ENCODE measurements around the gene PCDHGB4.

The PCDHGB4 gene

DNA sequence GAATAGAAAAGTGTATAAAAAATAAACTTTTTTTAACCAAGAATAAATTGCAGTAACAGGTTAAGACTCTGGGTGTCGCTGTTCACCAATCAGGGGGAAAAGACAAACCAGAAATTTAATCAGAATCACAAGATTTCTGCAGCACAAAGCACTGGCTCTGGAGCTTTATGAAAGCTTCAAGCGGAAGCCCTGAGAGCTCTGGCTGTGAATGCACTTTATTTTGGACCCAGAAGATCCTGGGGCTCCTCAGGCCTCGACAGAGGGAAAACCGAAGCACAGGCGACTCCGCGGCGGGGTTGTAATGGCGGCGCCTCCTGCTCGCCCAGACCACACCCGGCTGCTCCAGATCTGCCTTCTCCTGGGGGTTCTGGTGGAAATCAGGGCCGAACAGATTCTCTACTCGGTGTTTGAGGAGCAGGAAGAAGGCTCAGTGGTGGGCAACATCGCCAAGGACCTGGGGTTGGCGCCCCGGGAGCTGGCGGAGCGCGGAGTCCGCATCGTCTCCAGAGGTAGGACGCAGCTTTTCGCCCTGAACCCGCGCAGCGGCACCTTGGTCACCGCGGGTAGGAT lies 32.5 kb upstream of the PCDHGB4 start, which contains the start of gene PCDHGA4:
Gene PCDHGA4, plus strand, starts transcription at position 122 of the 570 bp plus-strand sequence. Its CDS starts 87 bp downstream, at position 209.
- Histone ChIP-seq H3K27ac (no peak within 1 kb of the TSS), H3K4me2 (ENCODE audit: low read length) (no peak within 1 kb of the TSS), H3K4me1 (no peaks in the 10 kb centered on the region), H3K79me2 (no peaks in the 10 kb centered on the region), H3K9me3 (ENCODE audit: control insufficient read depth, low read length) (peaks cover 5% of the 10 kb centered on the region), H2AFZ (no peak within 1 kb of the TSS), H3K36me3 (ENCODE audit: control insufficient read depth, insufficient read depth, low read length) (peaks cover 5% of the 10 kb centered on the region), H3K4me3 (ENCODE audit: low read depth, low read length) (peak within 1 kb of the TSS; percentile 32), H3K9ac (no peak within 1 kb of the TSS), H3K27me3 (ENCODE audit: control insufficient read depth, insufficient read depth, low read length) (no peaks in the 10 kb centered on the region)
- TF ChIP-seq, protein P1, sequence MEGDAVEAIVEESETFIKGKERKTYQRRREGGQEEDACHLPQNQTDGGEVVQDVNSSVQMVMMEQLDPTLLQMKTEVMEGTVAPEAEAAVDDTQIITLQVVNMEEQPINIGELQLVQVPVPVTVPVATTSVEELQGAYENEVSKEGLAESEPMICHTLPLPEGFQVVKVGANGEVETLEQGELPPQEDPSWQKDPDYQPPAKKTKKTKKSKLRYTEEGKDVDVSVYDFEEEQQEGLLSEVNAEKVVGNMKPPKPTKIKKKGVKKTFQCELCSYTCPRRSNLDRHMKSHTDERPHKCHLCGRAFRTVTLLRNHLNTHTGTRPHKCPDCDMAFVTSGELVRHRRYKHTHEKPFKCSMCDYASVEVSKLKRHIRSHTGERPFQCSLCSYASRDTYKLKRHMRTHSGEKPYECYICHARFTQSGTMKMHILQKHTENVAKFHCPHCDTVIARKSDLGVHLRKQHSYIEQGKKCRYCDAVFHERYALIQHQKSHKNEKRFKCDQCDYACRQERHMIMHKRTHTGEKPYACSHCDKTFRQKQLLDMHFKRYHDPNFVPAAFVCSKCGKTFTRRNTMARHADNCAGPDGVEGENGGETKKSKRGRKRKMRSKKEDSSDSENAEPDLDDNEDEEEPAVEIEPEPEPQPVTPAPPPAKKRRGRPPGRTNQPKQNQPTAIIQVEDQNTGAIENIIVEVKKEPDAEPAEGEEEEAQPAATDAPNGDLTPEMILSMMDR (IDR thresholded peaks at IDR 0.05): no peak

DNA sequence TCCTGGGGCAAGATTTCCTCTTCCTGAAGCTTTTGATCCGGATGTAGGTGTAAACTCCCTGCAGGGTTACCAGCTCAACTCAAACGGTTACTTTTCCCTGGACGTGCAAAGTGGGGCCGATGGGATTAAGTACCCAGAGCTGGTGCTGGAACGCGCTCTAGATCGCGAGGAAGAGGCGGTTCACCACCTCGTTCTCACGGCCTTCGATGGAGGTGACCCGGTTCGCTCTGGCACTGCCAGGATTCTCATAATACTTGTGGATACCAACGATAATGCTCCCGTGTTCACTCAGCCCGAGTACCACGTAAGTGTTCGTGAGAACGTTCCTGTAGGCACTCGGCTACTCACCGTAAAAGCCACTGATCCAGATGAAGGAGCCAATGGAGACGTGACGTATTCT lies 31.9 kb upstream of the PCDHGB4 start:
- no peak overlapping the region for H3K9ac ChIP-seq
- peaks cover 5% of the 10 kb centered on the region for H3K9me3 ChIP-seq (ENCODE audit: control insufficient read depth, low read length)
- peak overlapping the region; percentile 32 for H3K4me3 ChIP-seq (ENCODE audit: low read depth, low read length)

DNA sequence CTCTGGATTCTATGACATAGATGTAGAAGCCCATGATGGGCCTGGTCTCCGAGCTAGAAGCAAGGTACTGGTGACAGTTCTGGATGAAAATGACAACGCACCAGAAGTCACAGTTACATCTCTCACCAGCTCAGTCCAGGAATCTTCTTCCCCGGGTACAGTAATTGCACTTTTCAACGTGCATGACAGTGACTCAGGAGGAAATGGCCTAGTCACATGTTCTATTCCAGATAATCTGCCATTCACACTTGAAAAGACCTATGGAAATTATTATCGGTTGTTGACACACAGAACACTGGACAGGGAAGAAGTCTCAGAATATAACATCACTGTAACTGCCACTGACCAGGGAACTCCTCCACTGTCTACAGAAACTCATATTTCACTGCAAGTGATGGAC lies 31.4 kb upstream of the PCDHGB4 start:
- no peak overlapping the region for H3K4me3 ChIP-seq (ENCODE audit: low read depth, low read length)
- peaks cover 5% of the 10 kb centered on the region for H3K9me3 ChIP-seq (ENCODE audit: control insufficient read depth, low read length)
- no peak overlapping the region for H3K9ac ChIP-seq
- TF ChIP-seq, protein P1 (IDR thresholded peaks at IDR 0.05): no peak
- no peak overlapping the region for H3K27ac ChIP-seq
- no peak overlapping the region for H2AFZ ChIP-seq
- no peaks in the 10 kb centered on the region for H3K79me2 ChIP-seq
- H3K27me3 ChIP-seq (ENCODE audit: control insufficient read depth, insufficient read depth, low read length): no peaks in the 10 kb centered on the region
- H3K36me3 ChIP-seq (ENCODE audit: control insufficient read depth, insufficient read depth, low read length): peaks cover 5% of the 10 kb centered on the region
- H3K4me1 ChIP-seq: no peaks in the 10 kb centered on the region
- no peak overlapping the region for H3K4me2 ChIP-seq (ENCODE audit: low read length)

More for the DNA sequence above, 31.9 kb upstream of the PCDHGB4 start:
- peaks cover 5% of the 10 kb centered on the region for H3K36me3 ChIP-seq (ENCODE audit: control insufficient read depth, insufficient read depth, low read length)
- no peaks in the 10 kb centered on the region for H3K27me3 ChIP-seq (ENCODE audit: control insufficient read depth, insufficient read depth, low read length)
- H3K4me2 ChIP-seq (ENCODE audit: low read length): no peak overlapping the region
- no peaks in the 10 kb centered on the region for H3K4me1 ChIP-seq
- TF ChIP-seq, protein P1 (IDR thresholded peaks at IDR 0.05): no peak
- H3K27ac ChIP-seq: no peak overlapping the region
- H3K79me2 ChIP-seq: no peaks in the 10 kb centered on the region
- H2AFZ ChIP-seq: no peak overlapping the region

DNA sequence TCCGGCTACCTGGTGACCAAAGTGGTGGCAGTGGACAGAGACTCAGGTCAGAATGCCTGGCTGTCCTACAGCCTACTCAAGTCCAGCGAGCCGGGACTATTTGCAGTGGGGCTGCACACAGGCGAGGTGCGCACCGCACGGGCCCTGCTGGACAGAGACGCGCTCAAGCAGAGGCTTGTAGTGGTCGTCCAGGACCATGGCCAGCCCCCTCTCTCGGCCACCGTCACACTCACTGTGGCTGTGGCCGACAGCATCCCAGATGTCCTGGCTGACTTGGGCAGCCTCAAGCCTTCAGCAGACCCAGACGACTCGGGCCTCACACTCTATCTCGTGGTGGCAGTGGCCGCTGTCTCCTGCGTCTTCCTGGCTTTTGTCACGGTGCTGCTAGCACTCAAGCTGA lies 30.5 kb upstream of the PCDHGB4 start:
- peaks cover 5% of the 10 kb centered on the region for H3K36me3 ChIP-seq (ENCODE audit: control insufficient read depth, insufficient read depth, low read length)
- H3K79me2 ChIP-seq: no peaks in the 10 kb centered on the region
- H3K27ac ChIP-seq: no peak overlapping the region
- no peak overlapping the region for H3K4me3 ChIP-seq (ENCODE audit: low read depth, low read length)
- no peaks in the 10 kb centered on the region for H3K27me3 ChIP-seq (ENCODE audit: control insufficient read depth, insufficient read depth, low read length)
- H2AFZ ChIP-seq: no peak overlapping the region
- no peak overlapping the region for H3K4me2 ChIP-seq (ENCODE audit: low read length)
- H3K9ac ChIP-seq: no peak overlapping the region
- TF ChIP-seq, protein P1 (IDR thresholded peaks at IDR 0.05): no peak
- peaks cover 5% of the 10 kb centered on the region for H3K9me3 ChIP-seq (ENCODE audit: control insufficient read depth, low read length)
- no peaks in the 10 kb centered on the region for H3K4me1 ChIP-seq

Data from parathyroid adenoma (tissue), 2 donors.